Body of pancreas (tissue), 4 donors: ENCODE measurements around the gene NFATC2.

Source experiments
- POLR2A ChIP-seq, 3 donors: fragments of 450-650 bp; IDR thresholded peaks; one replicate each; pipeline ENCODE4 v1.6.1; 2016; ENCODE audit warnings: antibody characterized with exemption in 3 of 3, mild to moderate bottlenecking in 2 of 3
- TF ChIP-seq, protein P1 (sequence below), 7 experiments: fragments of 450-650 bp in 4 of 7; fragments of 200-600 bp in 3 of 7; sonication (generic) in 3 of 7; IDR thresholded peaks; one replicate each; pipeline ENCODE4 v1.5.1; 2016 to 2019; ENCODE audit warnings: antibody characterized with exemption in 7 of 7

DNA sequence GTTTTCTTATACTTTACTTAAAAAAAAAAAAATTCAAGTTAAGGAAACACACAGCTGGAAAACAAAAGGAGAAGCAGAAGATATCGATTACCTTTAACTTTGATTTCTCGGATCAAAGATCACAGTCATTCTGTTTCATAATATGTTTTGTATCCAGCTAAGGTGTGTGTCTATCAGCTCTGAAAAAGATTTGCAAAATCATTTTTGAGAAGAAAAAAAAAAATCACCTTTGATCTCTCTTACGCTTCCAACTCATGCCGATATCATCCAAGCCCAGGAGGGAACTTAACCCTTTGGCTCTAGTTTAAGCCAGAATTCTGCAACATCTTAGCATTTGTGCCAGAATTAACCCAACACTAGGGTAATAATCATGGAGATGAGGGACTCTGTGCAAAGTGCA lies 144.0 kb downstream of the NFATC2 start:
- no peak for TF ChIP-seq POLR2A (IDR thresholded peaks at IDR 0.05)
- TF ChIP-seq, protein P1, sequence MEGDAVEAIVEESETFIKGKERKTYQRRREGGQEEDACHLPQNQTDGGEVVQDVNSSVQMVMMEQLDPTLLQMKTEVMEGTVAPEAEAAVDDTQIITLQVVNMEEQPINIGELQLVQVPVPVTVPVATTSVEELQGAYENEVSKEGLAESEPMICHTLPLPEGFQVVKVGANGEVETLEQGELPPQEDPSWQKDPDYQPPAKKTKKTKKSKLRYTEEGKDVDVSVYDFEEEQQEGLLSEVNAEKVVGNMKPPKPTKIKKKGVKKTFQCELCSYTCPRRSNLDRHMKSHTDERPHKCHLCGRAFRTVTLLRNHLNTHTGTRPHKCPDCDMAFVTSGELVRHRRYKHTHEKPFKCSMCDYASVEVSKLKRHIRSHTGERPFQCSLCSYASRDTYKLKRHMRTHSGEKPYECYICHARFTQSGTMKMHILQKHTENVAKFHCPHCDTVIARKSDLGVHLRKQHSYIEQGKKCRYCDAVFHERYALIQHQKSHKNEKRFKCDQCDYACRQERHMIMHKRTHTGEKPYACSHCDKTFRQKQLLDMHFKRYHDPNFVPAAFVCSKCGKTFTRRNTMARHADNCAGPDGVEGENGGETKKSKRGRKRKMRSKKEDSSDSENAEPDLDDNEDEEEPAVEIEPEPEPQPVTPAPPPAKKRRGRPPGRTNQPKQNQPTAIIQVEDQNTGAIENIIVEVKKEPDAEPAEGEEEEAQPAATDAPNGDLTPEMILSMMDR (IDR thresholded peaks at IDR 0.05) = no peak
